ENCODE measurements around the gene SPDYE16. TPM values are rescaled to one million over a fixed set of nuclear protein-coding genes. Genes with fewer than 3 reads are reported as not detected.
A peak's percentile ranks its signal among the peaks of the same experiment; 100 is the strongest.
"Not testable (repeated sequence)": the region's sequence is repeated elsewhere in the genome, so short reads cannot be mapped to it uniquely, and the experiment has no call there.

Gene SPDYE16
- total RNA-seq, 2 donors from 2014 or later, result 0.58 TPM; not detected in 1

GRCh38 chr7:76516932-76517331 lies 26.2 kb downstream of the SPDYE16 start:
- not testable (repeated sequence) for H3K4me1 Mint-ChIP-seq (ENCODE audit: low read depth); H3K27ac Mint-ChIP-seq; H3K36me3 Mint-ChIP-seq (ENCODE audit: insufficient read depth in 2 of 2); DNase-seq; H3K9me3 Mint-ChIP-seq; ATAC-seq (replicated peaks in 1 of 2); H3K4me3 Mint-ChIP-seq; H3K27me3 Mint-ChIP-seq (ENCODE audit: low read depth)

GRCh38 chr7:76515999-76516443 lies 27.1 kb downstream of the SPDYE16 start:
- DNase-seq (peak in 1 of 2 donors; percentile 76), ATAC-seq (replicated peaks in 1 of 2) (peak in 1 of 2 donors; percentile 75)
- Mint-ChIP-seq H3K27ac (no peak overlapping the region), H3K4me1 (ENCODE audit: low read depth) (no peaks in the 10 kb centered on the region), H3K27me3 (ENCODE audit: low read depth) (peaks cover 10% of the 10 kb centered on the region), H3K4me3 (no peak overlapping the region), H3K36me3 (ENCODE audit: insufficient read depth in 2 of 2) (no peaks in the 10 kb centered on the region), H3K9me3 (no peaks in the 10 kb centered on the region)

GRCh38 chr7:76514926-76515771 lies 27.9 kb downstream of the SPDYE16 start:
- DNase-seq (no peak), ATAC-seq (replicated peaks in 1 of 2) (peak in 1 of 2 donors; percentile 14)
- Mint-ChIP-seq H3K9me3 (no peaks in the 10 kb centered on the region), H3K27ac (no peak overlapping the region), H3K36me3 (ENCODE audit: insufficient read depth in 2 of 2) (no peaks in the 10 kb centered on the region), H3K4me3 (no peak overlapping the region), H3K4me1 (ENCODE audit: low read depth) (no peaks in the 10 kb centered on the region), H3K27me3 (ENCODE audit: low read depth) (peaks cover 10% of the 10 kb centered on the region)

GRCh38 chr7:76513817-76514799 lies 29.0 kb downstream of the SPDYE16 start:
- Mint-ChIP-seq H3K27me3 (ENCODE audit: low read depth) (peaks cover 10% of the 10 kb centered on the region), H3K4me1 (ENCODE audit: low read depth) (no peaks in the 10 kb centered on the region), H3K36me3 (ENCODE audit: insufficient read depth in 2 of 2) (no peaks in the 10 kb centered on the region), H3K4me3 (no peak overlapping the region), H3K27ac (no peak overlapping the region), H3K9me3 (no peaks in the 10 kb centered on the region)
- DNase-seq, result no peak
- ATAC-seq (replicated peaks in 1 of 2), result no peak

GRCh38 chr7:76512941-76513816 lies 29.9 kb downstream of the SPDYE16 start:
- Mint-ChIP-seq H3K9me3 (no peaks in the 10 kb centered on the region), H3K4me1 (ENCODE audit: low read depth) (no peaks in the 10 kb centered on the region), H3K27me3 (ENCODE audit: low read depth) (peaks cover 10% of the 10 kb centered on the region), H3K27ac (no peak overlapping the region), H3K36me3 (ENCODE audit: insufficient read depth in 2 of 2) (no peaks in the 10 kb centered on the region), H3K4me3 (no peak overlapping the region)
- ATAC-seq (replicated peaks in 1 of 2) (peak; percentile 13 to 20), DNase-seq (peak in 1 of 2 donors; percentile 0)

GRCh38 chr7:76511911-76512885 lies 30.9 kb downstream of the SPDYE16 start:
- not testable (repeated sequence) for H3K9me3 Mint-ChIP-seq; H3K36me3 Mint-ChIP-seq (ENCODE audit: insufficient read depth in 2 of 2); H3K4me3 Mint-ChIP-seq; H3K27me3 Mint-ChIP-seq (ENCODE audit: low read depth); H3K27ac Mint-ChIP-seq; DNase-seq; H3K4me1 Mint-ChIP-seq (ENCODE audit: low read depth)
- peak in 1 of 2 donors; percentile 5 for ATAC-seq (replicated peaks in 1 of 2)

GRCh38 chr7:76511200-76511910 lies 31.7 kb downstream of the SPDYE16 start:
- not testable (repeated sequence) for ATAC-seq (replicated peaks in 1 of 2); H3K4me3 Mint-ChIP-seq; H3K27me3 Mint-ChIP-seq (ENCODE audit: low read depth); H3K27ac Mint-ChIP-seq; H3K36me3 Mint-ChIP-seq (ENCODE audit: insufficient read depth in 2 of 2); DNase-seq; H3K4me1 Mint-ChIP-seq (ENCODE audit: low read depth); H3K9me3 Mint-ChIP-seq

GRCh38 chr7:76509931-76510877 lies 32.9 kb downstream of the SPDYE16 start, which contains the start of gene UPK3B:
TSS of gene UPK3B (plus strand) at chr7:76510552. CDS start at chr7:76510653, 101 bp downstream.
- Mint-ChIP-seq H3K9me3 (no peaks in the 10 kb centered on the region), H3K4me3 (no peak within 1 kb of the TSS), H3K4me1 (ENCODE audit: low read depth) (no peaks in the 10 kb centered on the region), H3K36me3 (ENCODE audit: insufficient read depth in 2 of 2) (no peaks in the 10 kb centered on the region), H3K27ac (no peak within 1 kb of the TSS), H3K27me3 (ENCODE audit: low read depth) (no peaks in the 10 kb centered on the region)
- ATAC-seq (replicated peaks in 1 of 2) (no peak), DNase-seq (no peak)

- no peaks in the 10 kb centered on the region for H3K9me3 Mint-ChIP-seq
- no peak overlapping the region for H3K27ac Mint-ChIP-seq
- no peaks in the 10 kb centered on the region for H3K27me3 Mint-ChIP-seq (ENCODE audit: low read depth)
- no peak overlapping the region for H3K4me3 Mint-ChIP-seq
- H3K36me3 Mint-ChIP-seq (ENCODE audit: insufficient read depth in 2 of 2), result peaks cover 0 to 2% of the 10 kb centered on the region in 2 donors
- no peaks in the 10 kb centered on the region for H3K4me1 Mint-ChIP-seq (ENCODE audit: low read depth)
- ATAC-seq (replicated peaks in 1 of 2) (no peak), DNase-seq (no peak)
These were observed 35.2 kb downstream of the SPDYE16 start for GRCh38 chr7:76507723-76508406.

GRCh38 chr7:76506643-76507042 lies 36.5 kb downstream of the SPDYE16 start:
- ATAC-seq (replicated peaks in 1 of 2); H3K9me3 Mint-ChIP-seq; H3K4me1 Mint-ChIP-seq (ENCODE audit: low read depth); H3K27ac Mint-ChIP-seq; H3K27me3 Mint-ChIP-seq (ENCODE audit: low read depth); H3K4me3 Mint-ChIP-seq; H3K36me3 Mint-ChIP-seq (ENCODE audit: insufficient read depth in 2 of 2); DNase-seq: not testable (repeated sequence)

Data from activated T-cell treated with anti-CD3 and anti-CD28 coated beads, Interleukin-2, amount 50 U/mL, for 72 hours (primary cell).